Transverse colon (tissue), 4 donors: Measurements from ENCODE around the gene USP48.

ENCODE experiments used
- EP300 ChIP-seq: sonication (generic); formaldehyde crosslinking; IDR thresholded peaks from one replicate; pipeline ENCODE4 v1.6.1; 2017; ENCODE audit warnings: antibody characterized with exemption, low read depth
- POLR2AphosphoS5 ChIP-seq, 3 donors: sonication (generic); formaldehyde crosslinking; IDR thresholded peaks; one replicate each; pipeline ENCODE4 v1.6.1; 2016; ENCODE audit warnings: antibody characterized with exemption in 3 of 3
- TF ChIP-seq, protein P1 (sequence below), 5 experiments: fragments of 200-600 bp in 3 of 5; fragments of 450-650 bp in 2 of 5; sonication (generic) in 3 of 5; IDR thresholded peaks; 1 replicate in 2 of 5; 2 replicates in 3 of 5; pipeline ENCODE4 v1.5.1; 2016 to 2017; ENCODE audit warnings: antibody characterized with exemption in 5 of 5, inconsistent platforms in 3 of 5, mild to moderate bottlenecking in 2 of 5, moderate library complexity in 1 of 5

DNA sequence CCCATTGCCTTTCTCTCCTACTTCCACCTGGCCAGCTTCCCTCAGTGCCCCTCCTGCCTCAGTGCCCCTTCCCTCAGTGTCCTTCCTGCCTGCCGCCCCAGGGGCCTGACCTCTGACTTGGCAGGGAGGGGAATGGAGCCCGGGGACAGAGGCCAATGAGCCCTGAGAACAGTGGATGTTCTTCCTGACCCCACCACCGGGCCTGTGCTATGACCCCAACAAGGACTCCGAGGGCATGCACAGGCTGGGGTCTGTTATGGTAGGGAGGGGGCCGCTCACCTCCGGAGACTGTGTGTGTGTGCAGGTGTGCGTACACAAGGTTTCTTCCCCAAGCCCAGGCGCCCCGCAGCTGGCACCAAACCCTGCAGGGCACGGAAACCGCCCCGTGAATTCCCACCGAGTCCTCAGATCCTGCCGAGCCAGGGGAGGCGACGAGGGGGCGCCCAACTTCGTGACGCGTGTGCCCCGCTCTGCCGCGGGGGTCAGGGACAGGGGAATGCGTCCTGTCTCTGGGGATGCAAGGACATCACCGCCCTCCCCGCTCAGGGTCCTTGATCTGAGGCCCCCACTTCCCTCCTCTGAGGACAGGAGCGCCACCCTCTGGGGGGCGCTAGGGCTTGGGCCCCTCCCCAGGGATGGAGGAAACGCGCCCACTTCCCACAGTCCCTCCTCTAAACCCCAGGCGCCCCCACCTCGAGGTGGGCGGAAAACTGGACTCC lies 114.6 kb downstream of the USP48 start:
- TF ChIP-seq, protein P1, sequence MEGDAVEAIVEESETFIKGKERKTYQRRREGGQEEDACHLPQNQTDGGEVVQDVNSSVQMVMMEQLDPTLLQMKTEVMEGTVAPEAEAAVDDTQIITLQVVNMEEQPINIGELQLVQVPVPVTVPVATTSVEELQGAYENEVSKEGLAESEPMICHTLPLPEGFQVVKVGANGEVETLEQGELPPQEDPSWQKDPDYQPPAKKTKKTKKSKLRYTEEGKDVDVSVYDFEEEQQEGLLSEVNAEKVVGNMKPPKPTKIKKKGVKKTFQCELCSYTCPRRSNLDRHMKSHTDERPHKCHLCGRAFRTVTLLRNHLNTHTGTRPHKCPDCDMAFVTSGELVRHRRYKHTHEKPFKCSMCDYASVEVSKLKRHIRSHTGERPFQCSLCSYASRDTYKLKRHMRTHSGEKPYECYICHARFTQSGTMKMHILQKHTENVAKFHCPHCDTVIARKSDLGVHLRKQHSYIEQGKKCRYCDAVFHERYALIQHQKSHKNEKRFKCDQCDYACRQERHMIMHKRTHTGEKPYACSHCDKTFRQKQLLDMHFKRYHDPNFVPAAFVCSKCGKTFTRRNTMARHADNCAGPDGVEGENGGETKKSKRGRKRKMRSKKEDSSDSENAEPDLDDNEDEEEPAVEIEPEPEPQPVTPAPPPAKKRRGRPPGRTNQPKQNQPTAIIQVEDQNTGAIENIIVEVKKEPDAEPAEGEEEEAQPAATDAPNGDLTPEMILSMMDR (IDR thresholded peaks at IDR 0.05) = no peak
- TF ChIP-seq EP300 = no peak
- no peak for TF ChIP-seq POLR2AphosphoS5 (IDR thresholded peaks at IDR 0.05)
